HEK293 (cell line): ENCODE data around the gene TEDC2.

ENCODE experiments used
- CTCF ChIA-PET: fragments of 350-600 bp; formaldehyde crosslinking; extraction: SDS; loops from one replicate; lab custom pipeline; 2021; ENCODE audit warnings: antibody characterized with exemption; lab: Yijun Ruan, JAX
- POLR2A ChIA-PET: fragments of 300-600 bp; formaldehyde crosslinking; extraction: SDS; loops from one replicate; lab custom pipeline; 2020; ENCODE audit warnings: antibody characterized with exemption, inconsistent platforms; lab: Yijun Ruan, JAX
- H3K27ac ChIP-seq: fragments of 200-500 bp; sonication (Bioruptor generic); 2 replicates; pipeline ENCODE4 v1.5.1; 2014; ENCODE audit warnings: low read depth, low read length, control low read depth, inconsistent platforms; ENCODE audit errors: extremely low read depth
- H3K36me3 ChIP-seq, 2 experiments: fragments of 200-500 bp in 1 of 2; sonication (Bioruptor generic) in 1 of 2; 1 replicate in 1 of 2; 2 replicates in 1 of 2; pipeline ENCODE4 v1.5.1; 2014 to 2017; ENCODE audit warnings: inconsistent platforms in 2 of 2, low read length in 2 of 2; ENCODE audit not compliant: control insufficient read depth in 2 of 2, insufficient read depth in 1 of 2
- H3K4me1 ChIP-seq: fragments of 200-500 bp; sonication (Bioruptor generic); 2 replicates; pipeline ENCODE4 v1.5.1; 2014; ENCODE audit warnings: mild to moderate bottlenecking, low read length, inconsistent platforms; ENCODE audit not compliant: control insufficient read depth, insufficient read depth
- H3K4me3 ChIP-seq: 2 replicates; pipeline ENCODE4 v1.5.1; 2011; ENCODE audit warnings: low read depth, mild to moderate bottlenecking, control low read depth, low read length, moderate library complexity
- H3K9me3 ChIP-seq: fragments of 200-500 bp; sonication (Bioruptor generic); 2 replicates; pipeline ENCODE4 v1.5.1; 2014; ENCODE audit warnings: low read depth, low read length, inconsistent platforms; ENCODE audit not compliant: control insufficient read depth, insufficient read depth
- AEBP2 ChIP-seq: fragments of 450-650 bp; formaldehyde crosslinking; IDR thresholded peaks from 2 replicates; pipeline ENCODE4 v1.5.1; 2016; ENCODE audit warnings: missing biosample characterization, missing genetic modification characterization, borderline replicate concordance
- BCL11B ChIP-seq: fragments of 450-650 bp; formaldehyde crosslinking; IDR thresholded peaks from 2 replicates; pipeline ENCODE4 v1.5.1; 2016; ENCODE audit warnings: low read depth, missing biosample characterization, missing genetic modification characterization
- FEZF1 ChIP-seq: fragments of 450-650 bp; formaldehyde crosslinking; IDR thresholded peaks from 2 replicates; pipeline ENCODE4 v1.5.1; 2016; ENCODE audit warnings: missing biosample characterization, missing genetic modification characterization
- HOXC10 ChIP-seq: sonication (generic); formaldehyde crosslinking; IDR thresholded peaks from 2 replicates; pipeline ENCODE4 v1.8.1; 2023; ENCODE audit warnings: mild to moderate bottlenecking, missing genetic modification reagents
- KLF1 ChIP-seq: fragments of 450-650 bp; formaldehyde crosslinking; IDR thresholded peaks from 2 replicates; pipeline ENCODE4 v1.5.1; 2016; ENCODE audit warnings: missing biosample characterization, missing genetic modification characterization
- OVOL3 ChIP-seq: fragments of 450-650 bp; formaldehyde crosslinking; IDR thresholded peaks from 2 replicates; pipeline ENCODE4 v1.5.1; 2016; ENCODE audit warnings: missing biosample characterization, missing genetic modification characterization
- PRDM4 ChIP-seq: fragments of 450-650 bp; formaldehyde crosslinking; IDR thresholded peaks from 2 replicates; pipeline ENCODE4 v1.5.1; 2017; ENCODE audit warnings: missing biosample characterization, missing genetic modification characterization
- RBAK ChIP-seq: fragments of 450-650 bp; formaldehyde crosslinking; IDR thresholded peaks from 2 replicates; pipeline ENCODE4 v1.5.1; 2016; ENCODE audit warnings: missing biosample characterization, missing genetic modification characterization
- ZBTB17 ChIP-seq: fragments of 450-650 bp; formaldehyde crosslinking; IDR thresholded peaks from 2 replicates; pipeline ENCODE4 v1.5.1; 2016; ENCODE audit warnings: missing biosample characterization, missing genetic modification characterization
- ZBTB20 ChIP-seq: fragments of 450-650 bp; formaldehyde crosslinking; IDR thresholded peaks from 2 replicates; pipeline ENCODE4 v1.5.1; 2016; ENCODE audit warnings: missing biosample characterization, missing genetic modification characterization
- ZIC2 ChIP-seq: fragments of 450-650 bp; formaldehyde crosslinking; IDR thresholded peaks from 2 replicates; pipeline ENCODE4 v1.5.1; 2016; ENCODE audit warnings: missing biosample characterization, missing genetic modification characterization
- ZNF121 ChIP-seq: fragments of 450-650 bp; formaldehyde crosslinking; IDR thresholded peaks from 2 replicates; pipeline ENCODE4 v1.5.1; 2016; ENCODE audit warnings: missing biosample characterization, missing genetic modification characterization
- ZNF184 ChIP-seq: fragments of 450-650 bp; IDR thresholded peaks from 2 replicates; pipeline ENCODE4 v1.5.1; 2018; ENCODE audit warnings: missing biosample characterization, mild to moderate bottlenecking, missing genetic modification characterization
- ZNF202 ChIP-seq: fragments of 450-650 bp; formaldehyde crosslinking; IDR thresholded peaks from 2 replicates; pipeline ENCODE4 v1.5.1; 2016; ENCODE audit warnings: missing biosample characterization, missing genetic modification characterization, borderline replicate concordance
- ZNF302 ChIP-seq: fragments of 450-650 bp; formaldehyde crosslinking; IDR thresholded peaks from 2 replicates; pipeline ENCODE4 v1.5.1; 2016; ENCODE audit warnings: missing biosample characterization, missing genetic modification characterization, low read depth
- ZNF366 ChIP-seq: fragments of 450-650 bp; formaldehyde crosslinking; conservative IDR thresholded peaks from 2 replicates; pipeline ENCODE4 v1.5.1; 2016; ENCODE audit warnings: missing biosample characterization, missing genetic modification characterization
- ZNF404 ChIP-seq: fragments of 450-650 bp; formaldehyde crosslinking; IDR thresholded peaks from 2 replicates; pipeline ENCODE4 v1.5.1; 2017; ENCODE audit warnings: missing biosample characterization, missing genetic modification characterization
- ZNF416 ChIP-seq: fragments of 450-650 bp; formaldehyde crosslinking; IDR thresholded peaks from 2 replicates; pipeline ENCODE4 v1.5.1; 2016; ENCODE audit warnings: missing biosample characterization, missing genetic modification characterization
- ZNF529 ChIP-seq: fragments of 450-650 bp; formaldehyde crosslinking; IDR thresholded peaks from 2 replicates; pipeline ENCODE4 v1.5.1; 2017; ENCODE audit warnings: missing genetic modification characterization, missing biosample characterization; ENCODE audit not compliant: insufficient replicate concordance
- ZNF561 ChIP-seq: fragments of 450-650 bp; IDR thresholded peaks from 2 replicates; pipeline ENCODE4 v1.5.1; 2018; ENCODE audit warnings: missing biosample characterization, missing genetic modification characterization, borderline replicate concordance
- ZNF571 ChIP-seq: fragments of 450-650 bp; formaldehyde crosslinking; IDR thresholded peaks from 2 replicates; pipeline ENCODE4 v1.5.0; 2017; ENCODE audit warnings: missing biosample characterization, missing genetic modification characterization
- ZNF585B ChIP-seq: fragments of 450-650 bp; formaldehyde crosslinking; IDR thresholded peaks from 2 replicates; pipeline ENCODE4 v1.5.1; 2016; ENCODE audit warnings: missing biosample characterization, missing genetic modification characterization
- ZNF624 ChIP-seq: fragments of 450-650 bp; formaldehyde crosslinking; IDR thresholded peaks from 2 replicates; pipeline ENCODE4 v1.5.1; 2017; ENCODE audit warnings: missing biosample characterization, missing genetic modification characterization
- ZNF660 ChIP-seq: fragments of 450-650 bp; IDR thresholded peaks from 2 replicates; pipeline ENCODE4 v1.5.1; 2018; ENCODE audit warnings: missing biosample characterization, mild to moderate bottlenecking, missing genetic modification characterization
- ZNF747 ChIP-seq: fragments of 450-650 bp; formaldehyde crosslinking; IDR thresholded peaks from 2 replicates; pipeline ENCODE4 v1.5.1; 2016; ENCODE audit warnings: missing biosample characterization, missing genetic modification characterization
- ZNF785 ChIP-seq: fragments of 450-650 bp; formaldehyde crosslinking; IDR thresholded peaks from 2 replicates; pipeline ENCODE4 v1.5.1; 2016; ENCODE audit warnings: missing biosample characterization, missing genetic modification characterization
- ZNF830 ChIP-seq: fragments of 450-650 bp; IDR thresholded peaks from 2 replicates; pipeline ENCODE4 v1.5.0; 2018; ENCODE audit warnings: missing biosample characterization, missing genetic modification characterization, low read depth, mild to moderate bottlenecking, moderate library complexity
- TF ChIP-seq, protein P1 (sequence below): fragments of 450-650 bp; formaldehyde crosslinking; IDR thresholded peaks from 2 replicates; pipeline ENCODE4 v1.5.1; 2016; ENCODE audit warnings: missing biosample characterization, missing genetic modification characterization, low read depth
- TF ChIP-seq, protein P2 (sequence below): fragments of 450-650 bp; formaldehyde crosslinking; IDR thresholded peaks from 2 replicates; pipeline ENCODE4 v1.5.1; 2016; ENCODE audit warnings: missing biosample characterization, missing genetic modification characterization

The TEDC2 gene

GRCh38 chr16:2471653-2472487, 12.0 kb downstream of the TEDC2 start (continued):
- TF ChIP-seq AEBP2 (no peak), ZBTB20 (peak; percentile 2; the same call in 1 of the 2 replicates), ZNF830 (no peak), ZNF747 (tag by site-specific recombination) (no peak), ZNF302 (no peak), HOXC10 (no peak), ZNF660 (tag by site-specific recombination) (no peak), KLF1 (tag by site-specific recombination) (0 out of 2 replicates have a peak, but pooled peaks have one; percentile 4)

- no peak overlapping the region for H3K4me3 ChIP-seq
- CTCF ChIA-PET = no interaction called here
- H3K4me1 ChIP-seq = peaks cover 29% of the 10 kb centered on the region
Measured at GRCh38 chr16:2472488-2472864, 12.6 kb downstream of the TEDC2 start.

DNA sequence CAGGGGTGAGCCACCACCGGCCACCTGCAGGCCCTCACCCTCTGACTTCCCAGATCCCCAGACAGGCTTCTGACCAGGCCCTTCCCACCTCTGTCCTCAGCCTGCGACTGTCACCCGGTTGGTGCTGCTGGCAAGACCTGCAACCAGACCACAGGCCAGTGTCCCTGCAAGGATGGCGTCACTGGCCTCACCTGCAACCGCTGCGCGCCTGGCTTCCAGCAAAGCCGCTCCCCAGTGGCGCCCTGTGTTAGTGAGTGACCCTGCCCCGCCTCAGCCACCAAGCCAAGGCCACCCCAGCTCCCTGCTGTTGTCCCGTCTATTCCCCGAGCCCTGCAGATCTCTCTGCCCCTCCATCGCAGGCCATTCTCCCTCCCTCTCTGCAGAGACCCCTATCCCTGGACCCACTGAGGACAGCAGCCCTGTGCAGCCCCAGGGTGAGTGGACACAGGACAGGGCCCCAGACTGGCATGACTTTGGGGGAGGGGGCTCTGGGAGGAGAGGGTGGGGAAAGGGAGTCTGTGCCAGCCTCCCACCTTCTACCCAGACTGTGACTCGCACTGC, 13.1 kb downstream of the TEDC2 start:
- H3K27ac ChIP-seq = no peak overlapping the region
- ChIA-PET CTCF (interaction anchor here (0.5 kb wide), 1 partner anchor 217 kb away, joined by 6 read pairs; no protein-coding TSS in a partner anchor), POLR2A (interaction anchor here (0.6 to 1.4 kb wide), 2 partner anchors 29 to 38 kb away, joined by 4 to 7 read pairs; no protein-coding TSS in a partner anchor)
- H3K4me3 ChIP-seq = no peak overlapping the region; the same call in 1 of the 2 replicates
- H3K9me3 ChIP-seq = no peaks in the 10 kb centered on the region
- H3K4me1 ChIP-seq = peaks cover 26% of the 10 kb centered on the region
- H3K36me3 ChIP-seq = no peaks in the 10 kb centered on the region
- TF ChIP-seq ZBTB20 (0 out of 2 replicates have a peak, but pooled peaks have one; percentile 24), ZNF404 (tag by site-specific recombination) (no peak), ZNF585B (tag by site-specific recombination) (no peak), ZNF529 (tag by site-specific recombination) (no peak), ZNF121 (no peak), BCL11B (peak; percentile 49; the same call in 1 of the 2 replicates), FEZF1 (no peak), ZNF184 (tag by site-specific recombination) (no peak), HOXC10 (no peak), ZBTB17 (tag by site-specific recombination) (0 out of 2 replicates have a peak, but pooled peaks have one; percentile 11), ZNF202 (tag by site-specific recombination) (no peak), ZNF571 (tag by site-specific recombination) (no peak), PRDM4 (tag by site-specific recombination) (no peak), RBAK (no peak), ZIC2 (no peak), ZNF561 (no peak)
- TF ChIP-seq, protein P1, sequence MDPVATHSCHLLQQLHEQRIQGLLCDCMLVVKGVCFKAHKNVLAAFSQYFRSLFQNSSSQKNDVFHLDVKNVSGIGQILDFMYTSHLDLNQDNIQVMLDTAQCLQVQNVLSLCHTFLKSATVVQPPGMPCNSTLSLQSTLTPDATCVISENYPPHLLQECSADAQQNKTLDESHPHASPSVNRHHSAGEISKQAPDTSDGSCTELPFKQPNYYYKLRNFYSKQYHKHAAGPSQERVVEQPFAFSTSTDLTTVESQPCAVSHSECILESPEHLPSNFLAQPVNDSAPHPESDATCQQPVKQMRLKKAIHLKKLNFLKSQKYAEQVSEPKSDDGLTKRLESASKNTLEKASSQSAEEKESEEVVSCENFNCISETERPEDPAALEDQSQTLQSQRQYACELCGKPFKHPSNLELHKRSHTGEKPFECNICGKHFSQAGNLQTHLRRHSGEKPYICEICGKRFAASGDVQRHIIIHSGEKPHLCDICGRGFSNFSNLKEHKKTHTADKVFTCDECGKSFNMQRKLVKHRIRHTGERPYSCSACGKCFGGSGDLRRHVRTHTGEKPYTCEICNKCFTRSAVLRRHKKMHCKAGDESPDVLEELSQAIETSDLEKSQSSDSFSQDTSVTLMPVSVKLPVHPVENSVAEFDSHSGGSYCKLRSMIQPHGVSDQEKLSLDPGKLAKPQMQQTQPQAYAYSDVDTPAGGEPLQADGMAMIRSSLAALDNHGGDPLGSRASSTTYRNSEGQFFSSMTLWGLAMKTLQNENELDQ (tag by site-specific recombination) = no peak
- TF ChIP-seq, protein P2, sequence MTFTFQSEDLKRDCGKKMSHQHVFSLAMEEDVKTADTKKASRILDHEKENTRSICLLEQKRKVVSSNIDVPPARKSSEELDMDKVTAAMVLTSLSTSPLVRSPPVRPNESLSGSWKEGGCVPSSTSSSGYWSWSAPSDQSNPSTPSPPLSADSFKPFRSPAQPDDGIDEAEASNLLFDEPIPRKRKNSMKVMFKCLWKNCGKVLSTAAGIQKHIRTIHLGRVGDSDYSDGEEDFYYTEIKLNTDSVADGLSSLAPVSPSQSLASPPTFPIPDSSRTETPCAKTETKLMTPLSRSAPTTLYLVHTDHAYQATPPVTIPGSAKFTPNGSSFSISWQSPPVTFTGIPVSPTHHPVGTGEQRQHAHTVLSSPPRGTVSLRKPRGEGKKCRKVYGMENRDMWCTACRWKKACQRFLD (tag by site-specific recombination) = no peak

More at GRCh38 chr16:2472488-2472864, 12.6 kb downstream of the TEDC2 start:
- Histone ChIP-seq H3K36me3 (no peaks in the 10 kb centered on the region), H3K9me3 (no peaks in the 10 kb centered on the region), H3K27ac (no peak overlapping the region)
- TF ChIP-seq BCL11B (no peak), OVOL3 (tag by site-specific recombination) (no peak), ZNF624 (tag by site-specific recombination) (no peak), ZNF366 (tag by site-specific recombination) (no peak), ZNF416 (tag by site-specific recombination) (no peak), ZNF785 (tag by site-specific recombination) (no peak)
- POLR2A ChIA-PET = interaction anchor here (0.6 to 1.4 kb wide), 2 partner anchors 29 to 38 kb away, joined by 4 to 7 read pairs; no protein-coding TSS in a partner anchor
